Umbilical cord (tissue), 2 donors: Measurements from ENCODE around the gene DIPK1B. TPM values are rescaled to one million over a fixed set of nuclear protein-coding genes. Genes with fewer than 3 reads are reported as not detected.
A peak's percentile ranks its signal among the peaks of the same experiment; 100 is the strongest.

Experiments used
- DNase-seq: peaks from one replicate; pipeline ENCODE4 v3.0.0-alpha.2; 2015; ENCODE audit warnings: low spot score
- total RNA-seq: library from RNA; depleted of rRNA; stranded (reverse); fragments of >200 nt; gene quantifications from one replicate; pipeline ENCODE4 v1.2.3, GENCODE V29; 2014; ENCODE audit warnings: low replicate concordance; ENCODE audit not compliant: insufficient read depth

DIPK1B gene
- total RNA-seq, result 3.1 TPM

GRCh38 chr9:136711751-136712689 lies at the start of gene DIPK1B:
Gene DIPK1B (plus strand): TSS chr9:136712572. CDS start chr9:136712666, 94 bp downstream.
- DNase-seq, result no peak

GRCh38 chr9:136662656-136663581 lies 49.5 kb upstream of the DIPK1B start, which contains the start of gene EGFL7:
Gene EGFL7 (plus strand): TSS chr9:136662916. CDS start chr9:136668283, 5,367 bp downstream.
- DNase-seq, result peak; percentile 55

- no peak for DNase-seq
Observed at GRCh38 chr9:136664000-136664915, 48.1 kb upstream of the DIPK1B start.

- DNase-seq, result no peak
Observed at GRCh38 chr9:136665111-136665703, 47.2 kb upstream of the DIPK1B start.

- no peak for DNase-seq
Observed at GRCh38 chr9:136665704-136666371, 46.5 kb upstream of the DIPK1B start.

- no peak for DNase-seq
Observed at GRCh38 chr9:136666372-136667213, 45.8 kb upstream of the DIPK1B start.

GRCh38 chr9:136667214-136667939 lies 45.0 kb upstream of the DIPK1B start:
- DNase-seq, result no peak

GRCh38 chr9:136667940-136668760 lies 44.2 kb upstream of the DIPK1B start:
- DNase-seq, result no peak

- DNase-seq, result no peak
Observed at GRCh38 chr9:136668983-136669790, 43.2 kb upstream of the DIPK1B start.

- no peak for DNase-seq
Observed at GRCh38 chr9:136669791-136670464, 42.4 kb upstream of the DIPK1B start.

GRCh38 chr9:136670576-136671253 lies 41.7 kb upstream of the DIPK1B start:
- DNase-seq, result no peak

GRCh38 chr9:136671254-136671614 lies 41.1 kb upstream of the DIPK1B start:
- DNase-seq, result no peak

- no peak for DNase-seq
Observed at GRCh38 chr9:136671646-136672430, 40.5 kb upstream of the DIPK1B start.

- DNase-seq, result no peak
Observed at GRCh38 chr9:136672431-136673087, 39.8 kb upstream of the DIPK1B start.
